Stimulated activated CD8-positive, alpha-beta memory T cell treated with anti-CD3 and anti-CD28 coated beads, Interleukin-2, amount 100 ng/mL, for 1 hour (primary cell): ENCODE measurements around the gene TCF15.
"Not testable (repeated sequence)": the region's sequence is repeated elsewhere in the genome, so short reads cannot be mapped to it uniquely, and the experiment has no call there.

ENCODE experiments used
- DNase-seq, 2 donors: peaks; one replicate each; pipeline ENCODE4 v3.0.0-alpha.2; 2020; ENCODE audit warnings: low read depth in 2 of 2

The TCF15 gene

DNA sequence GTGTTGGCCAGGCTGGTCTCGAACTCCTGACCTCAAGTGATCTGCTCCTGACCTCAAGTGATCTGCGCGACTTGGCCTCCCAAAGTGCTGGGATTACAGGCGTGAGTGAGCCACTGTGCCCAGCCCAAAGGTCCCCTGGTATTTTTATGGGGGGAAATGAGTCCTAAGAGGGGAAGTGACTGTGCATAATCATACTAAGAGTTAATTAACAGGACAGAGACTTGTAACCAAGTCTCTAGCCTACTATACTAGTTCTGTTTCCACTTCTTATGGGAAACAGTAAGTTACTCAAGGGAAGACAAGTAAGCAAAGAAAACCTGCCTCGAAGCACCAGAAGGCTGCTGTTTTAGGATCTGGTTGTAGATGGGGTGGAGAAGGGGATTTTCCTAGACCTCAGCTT lies 27.9 kb downstream of the TCF15 start:
- DNase-seq, result no peak

DNA sequence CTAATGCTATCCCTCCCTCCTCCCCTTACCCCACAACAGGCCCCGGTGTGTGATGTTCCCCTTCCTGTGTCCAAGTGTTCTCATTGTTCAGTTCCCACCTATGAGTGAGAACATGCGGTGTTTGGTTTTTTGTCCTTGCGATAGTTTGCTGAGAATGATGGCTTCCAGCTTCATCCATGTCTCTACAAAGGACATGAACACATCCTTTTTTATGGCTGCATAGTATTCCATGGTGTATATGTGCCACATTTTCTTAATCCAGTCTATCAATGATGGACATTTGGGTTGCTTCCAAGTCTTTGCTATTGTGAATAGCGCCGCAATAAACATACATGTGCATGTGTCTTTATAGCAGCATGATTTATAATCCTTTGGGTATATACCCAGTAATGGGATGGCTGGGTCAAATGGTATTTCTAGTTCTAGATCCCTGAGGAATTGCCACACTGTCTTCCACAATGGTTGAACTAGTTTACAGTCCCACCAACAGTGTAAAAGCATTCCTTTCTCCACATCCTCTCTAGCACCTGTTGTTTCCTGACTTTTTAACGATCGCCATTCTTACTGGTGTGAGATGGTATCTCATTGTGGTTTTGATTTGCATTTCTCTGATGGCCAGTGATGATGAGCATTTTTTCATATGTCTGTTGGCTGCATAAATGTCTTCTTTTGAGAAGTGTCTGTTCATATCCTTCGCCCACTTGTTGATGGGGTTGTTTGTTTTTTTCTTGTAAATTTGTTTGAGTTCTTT lies 31.0 kb downstream of the TCF15 start:
- DNase-seq, result not testable (repeated sequence)

GRCh38 chr20:577167-577791 lies 32.8 kb downstream of the TCF15 start:
- no peak for DNase-seq

- DNase-seq, result no peak
Observed at GRCh38 chr20:576156-576555, 34.0 kb downstream of the TCF15 start.

DNA sequence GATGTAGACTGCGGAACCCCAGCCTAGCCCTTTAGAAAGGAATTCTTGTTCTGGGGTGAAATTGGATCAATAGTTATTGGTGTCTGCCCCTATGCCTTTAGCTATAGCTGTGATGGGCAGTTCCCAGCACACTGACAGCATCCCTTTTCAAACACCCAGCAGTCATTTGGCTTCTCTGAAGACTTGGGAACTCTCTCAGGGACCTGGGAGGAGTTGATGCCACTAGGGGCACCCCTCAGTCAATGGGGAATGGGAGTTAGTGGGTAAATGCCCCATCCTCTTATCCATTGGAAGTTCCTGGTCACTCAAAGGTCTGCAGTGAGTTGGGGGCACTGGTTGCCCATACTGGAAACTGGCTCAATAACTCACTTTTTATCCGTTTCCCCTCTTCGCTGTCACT lies 34.9 kb downstream of the TCF15 start:
- no peak for DNase-seq

DNA sequence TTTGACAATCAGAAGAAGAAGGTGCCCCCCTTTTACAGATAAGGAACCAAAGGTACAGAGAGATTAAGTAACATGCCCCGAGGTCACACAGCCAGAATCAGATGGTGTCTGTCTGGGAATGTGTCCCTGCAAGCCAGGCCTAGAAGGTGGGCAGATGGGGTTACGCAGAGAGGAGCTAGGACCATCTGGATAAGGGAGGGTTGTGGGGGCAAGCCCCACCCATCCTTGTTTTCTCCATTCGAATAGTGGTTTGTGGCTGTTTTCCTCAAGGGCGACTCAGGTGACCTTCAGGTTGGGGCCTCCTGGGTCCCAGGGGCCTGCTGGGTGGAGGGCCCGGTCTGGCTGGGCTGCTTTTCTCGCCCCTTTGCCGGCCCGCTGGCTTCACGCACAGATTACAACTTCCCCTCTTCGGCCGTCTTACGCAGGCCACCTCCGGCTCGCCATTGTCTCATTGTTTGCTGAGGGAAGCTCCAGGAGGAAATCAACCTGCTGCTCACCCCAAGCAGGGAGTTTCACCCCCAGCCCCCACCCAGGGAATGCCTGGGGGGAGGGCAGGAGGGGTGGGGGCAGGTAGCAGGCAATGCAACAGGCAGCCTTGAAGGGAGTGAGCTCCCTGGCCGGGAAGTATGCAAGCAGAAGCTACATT lies 35.7 kb downstream of the TCF15 start:
- DNase-seq, result no peak

DNA sequence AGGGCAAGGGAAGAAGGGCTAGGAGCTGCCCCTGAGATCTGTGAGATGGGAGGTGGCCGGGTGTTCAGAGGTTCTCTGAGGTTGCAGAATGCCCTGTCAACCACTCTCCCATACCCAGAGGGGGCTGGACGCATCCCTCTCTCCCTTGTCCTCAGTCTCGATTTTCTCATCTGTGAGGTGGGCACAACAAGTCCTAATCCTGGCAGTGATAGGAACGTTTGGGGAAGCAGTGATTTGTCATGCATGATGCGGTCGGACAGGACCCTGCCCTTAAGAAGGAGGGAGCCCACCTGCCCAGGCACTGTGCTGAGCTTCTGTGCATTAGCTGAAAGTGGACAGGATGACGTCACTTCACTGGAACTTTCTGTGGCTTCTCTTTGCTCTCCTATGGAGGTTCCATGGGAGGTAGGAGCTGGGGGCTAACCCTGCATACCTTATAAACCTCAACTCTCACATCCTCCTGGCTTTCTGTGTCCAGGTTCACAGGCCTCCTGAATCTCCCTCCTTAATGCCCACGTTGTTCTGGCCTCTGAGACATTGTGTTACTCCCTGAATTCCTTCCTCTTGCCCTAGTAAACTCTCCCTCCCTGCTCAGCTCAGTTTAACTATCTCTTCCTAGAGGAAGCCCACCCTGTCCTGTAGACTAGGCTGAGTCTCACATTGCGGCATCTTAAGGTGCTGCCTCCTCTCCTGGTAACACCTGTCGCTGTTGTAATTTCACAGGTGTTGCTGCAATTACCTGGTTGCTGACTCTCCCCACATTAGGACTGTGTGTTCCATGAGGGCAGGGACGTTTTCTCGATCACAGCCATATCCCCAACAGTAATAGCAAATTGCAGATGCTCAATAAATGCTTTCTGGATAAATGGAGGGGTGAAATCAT lies 36.5 kb downstream of the TCF15 start:
- DNase-seq, result no peak

GRCh38 chr20:572727-573126 lies 37.4 kb downstream of the TCF15 start:
- no peak for DNase-seq

- no peak for DNase-seq
Observed at GRCh38 chr20:571754-572441, 38.2 kb downstream of the TCF15 start.

DNA sequence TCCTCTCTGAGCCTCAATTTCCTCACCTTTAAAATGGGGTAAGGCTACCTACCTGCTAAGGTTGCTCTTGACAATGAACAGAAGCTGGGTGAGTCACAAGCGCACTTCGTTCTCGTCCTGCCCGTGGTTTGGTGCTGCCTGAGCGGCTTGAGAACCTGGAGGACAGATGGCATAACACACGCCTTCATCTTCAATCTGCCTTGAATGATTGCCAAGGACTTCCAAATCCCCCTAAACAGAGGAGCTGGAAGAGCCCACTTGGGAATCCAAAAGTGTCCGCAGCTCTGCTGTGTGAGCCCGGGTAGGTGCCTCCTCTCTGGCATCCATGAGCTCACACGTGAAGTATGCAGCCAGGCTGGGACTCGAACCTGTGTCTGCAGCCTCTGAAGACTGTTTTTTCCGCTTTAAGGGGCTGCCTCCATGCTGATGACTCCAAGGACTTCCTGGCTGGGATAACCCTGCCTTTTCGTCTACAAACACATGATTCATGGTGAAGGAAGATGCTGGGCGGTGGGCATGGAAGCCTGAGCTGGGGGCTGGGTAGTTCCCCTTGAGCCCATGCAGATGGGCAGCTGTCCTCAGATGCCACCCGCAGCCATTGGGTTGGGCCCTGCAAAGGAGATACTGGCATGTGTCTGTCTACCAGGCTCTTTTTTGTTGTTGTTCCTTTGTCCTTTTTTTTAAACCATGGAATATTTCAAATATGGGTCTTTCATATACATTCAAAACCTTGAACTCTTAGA lies 41.3 kb downstream of the TCF15 start:
- DNase-seq, result no peak

DNA sequence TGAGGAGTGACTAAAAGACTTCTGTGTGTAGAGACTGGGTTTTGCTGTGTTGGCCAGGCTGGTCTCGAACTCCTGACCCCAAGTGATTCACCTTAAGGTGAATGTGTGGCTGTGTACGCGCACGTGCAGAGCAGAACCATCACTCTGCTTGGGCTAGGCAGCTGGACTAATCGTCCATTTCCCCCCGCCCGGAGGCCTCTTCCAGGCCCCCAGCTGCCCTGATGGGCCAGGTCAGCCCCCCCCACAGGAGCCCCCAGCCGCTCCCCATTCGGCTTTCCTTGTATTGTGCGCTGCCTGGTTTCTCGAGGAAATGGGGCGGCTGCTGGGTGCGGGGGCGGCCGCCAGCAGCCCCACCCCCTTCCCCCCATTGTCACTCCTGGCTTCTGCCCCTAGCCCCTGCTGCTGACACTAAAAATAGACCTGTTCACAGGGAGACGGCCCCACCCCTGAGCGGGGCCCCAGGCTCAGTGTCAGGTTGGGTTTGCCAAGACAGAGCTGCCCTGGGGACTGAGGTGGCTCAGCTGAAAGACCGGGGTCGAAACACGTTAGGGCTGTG lies 41.9 kb downstream of the TCF15 start:
- DNase-seq, result no peak

DNA sequence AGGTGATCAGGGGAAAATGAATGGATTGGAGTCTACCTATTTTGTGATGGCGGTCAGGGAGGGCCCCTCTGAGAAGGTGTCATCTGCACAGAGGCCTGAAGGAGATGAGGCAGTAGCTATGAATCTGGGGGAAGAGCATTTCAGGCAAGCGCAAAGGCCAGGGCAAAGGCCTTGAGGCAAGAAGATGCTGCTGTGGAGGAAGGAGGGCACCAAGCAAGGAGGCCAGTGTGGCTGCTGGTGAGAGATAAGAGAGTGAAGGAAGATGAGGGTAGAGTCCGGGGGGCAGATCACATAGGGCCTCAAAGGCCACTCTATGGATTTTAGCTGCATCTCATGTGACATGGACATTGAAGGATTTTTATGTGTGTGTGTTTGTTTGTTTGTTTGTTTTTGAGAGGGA lies 45.9 kb downstream of the TCF15 start:
- no peak for DNase-seq

DNA sequence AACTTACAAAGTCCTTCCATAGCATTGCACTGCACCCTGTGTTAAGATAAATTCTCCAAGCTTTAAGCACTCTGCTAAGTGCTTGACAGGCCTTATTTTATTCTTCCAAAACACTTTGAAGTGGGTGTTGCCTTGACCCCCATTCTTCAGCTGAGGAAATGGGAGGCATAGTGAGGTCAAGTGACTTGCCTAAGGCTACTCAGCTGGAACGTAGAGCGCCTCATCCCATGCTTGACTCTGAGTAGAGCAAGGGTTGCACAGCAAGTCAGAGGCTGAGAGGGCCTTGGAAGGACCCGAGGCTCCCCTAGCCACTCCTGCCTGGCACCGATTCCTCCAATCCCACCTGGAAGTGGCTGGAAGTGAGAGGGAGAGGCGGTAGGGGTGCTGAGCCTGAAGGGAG lies 46.9 kb downstream of the TCF15 start:
- DNase-seq, result no peak

GRCh38 chr20:562232-562897 lies 47.7 kb downstream of the TCF15 start:
- DNase-seq, result no peak

DNA sequence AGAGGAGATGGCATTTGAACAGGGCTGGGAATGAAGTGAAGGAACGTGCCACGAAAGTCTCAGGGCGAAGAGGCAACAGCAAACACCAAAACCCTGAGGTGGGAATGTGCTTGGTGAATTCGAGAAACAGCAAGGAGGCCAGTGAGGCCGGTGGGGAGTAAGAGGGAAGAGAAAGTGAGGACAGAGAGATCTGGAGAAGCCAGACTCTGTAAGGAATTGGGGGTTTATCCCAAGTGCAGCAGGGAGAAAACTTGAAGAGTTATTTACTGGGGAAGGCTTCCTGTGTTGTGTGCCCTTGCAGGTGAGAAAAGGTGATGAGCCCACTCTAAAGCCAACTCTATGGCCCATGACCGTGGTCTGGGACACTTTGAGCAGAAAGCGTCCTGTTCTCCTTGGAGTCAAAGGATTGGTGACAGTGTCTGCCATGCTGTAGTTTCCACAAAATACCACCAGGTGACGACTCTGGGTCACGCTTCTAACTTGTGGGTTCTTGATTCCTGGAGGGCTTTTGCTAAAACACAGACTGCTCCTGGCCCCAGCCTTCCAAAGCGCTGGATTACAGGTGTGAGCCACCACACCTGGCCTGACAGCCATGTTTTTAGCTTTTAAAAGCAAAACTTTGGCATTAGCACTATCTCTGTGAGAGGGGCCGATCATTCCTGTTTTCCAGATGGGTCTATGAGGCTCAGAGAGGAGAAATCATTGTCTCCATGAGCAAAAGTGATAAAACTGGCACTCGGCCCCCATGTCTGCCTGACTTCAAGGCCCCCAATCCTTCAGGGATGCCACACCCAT lies 48.5 kb downstream of the TCF15 start:
- DNase-seq, result peak in 1 of 2 donors; percentile 10

DNA sequence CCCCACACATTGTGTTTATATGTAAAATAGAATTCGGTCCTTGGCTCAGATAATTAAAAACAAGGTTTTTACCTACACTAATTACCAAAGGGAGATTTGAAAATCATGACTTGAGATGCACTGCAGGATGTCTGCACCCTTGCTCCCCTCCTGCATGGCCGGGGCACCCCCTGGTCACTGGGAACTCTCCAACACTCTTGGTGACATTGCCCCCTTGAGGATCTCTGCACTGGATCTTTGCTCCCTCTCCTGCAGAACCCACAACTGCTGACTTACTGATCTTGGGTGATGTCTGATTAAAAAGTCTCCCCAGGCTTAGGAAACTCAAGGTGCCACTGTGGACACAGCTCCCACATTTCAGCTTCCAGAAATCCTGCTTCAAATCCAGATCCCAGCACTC lies 49.4 kb downstream of the TCF15 start:
- no peak for DNase-seq

GRCh38 chr20:558117-558516 lies 52.0 kb downstream of the TCF15 start:
- no peak for DNase-seq

DNA sequence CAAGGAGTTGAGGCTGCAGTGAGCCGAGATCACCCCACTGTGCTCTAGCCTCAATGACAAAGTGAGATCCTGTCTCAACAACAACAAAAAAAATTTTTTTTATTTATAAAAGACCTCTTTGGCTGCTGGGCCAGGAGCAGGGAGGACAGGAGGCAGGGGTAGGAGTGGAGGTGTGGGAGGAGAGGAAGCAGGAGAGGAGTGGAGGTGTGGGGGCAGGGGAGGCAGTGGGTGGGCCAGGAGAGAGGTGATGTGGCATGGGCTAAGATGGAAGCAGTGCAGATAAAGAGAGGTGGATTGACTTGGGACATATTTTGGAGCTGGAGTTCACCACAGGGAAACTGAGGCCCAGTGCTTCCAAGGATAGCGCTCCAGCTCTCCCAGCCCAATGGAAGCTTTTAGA lies 53.1 kb downstream of the TCF15 start:
- no peak for DNase-seq

- DNase-seq, result no peak
Observed at GRCh38 chr20:555976-556385, 54.1 kb downstream of the TCF15 start.
